HEK293 (cell line): ENCODE data around the gene PTPRF.

Experiments
- CTCF ChIA-PET: fragments of 350-600 bp; formaldehyde crosslinking; extraction: SDS; loops from one replicate; lab custom pipeline; 2021; ENCODE audit warnings: antibody characterized with exemption; lab: Yijun Ruan, JAX
- POLR2A ChIA-PET: fragments of 300-600 bp; formaldehyde crosslinking; extraction: SDS; loops from one replicate; lab custom pipeline; 2020; ENCODE audit warnings: antibody characterized with exemption, inconsistent platforms; lab: Yijun Ruan, JAX
- H3K27ac ChIP-seq: fragments of 200-500 bp; sonication (Bioruptor generic); 2 replicates; pipeline ENCODE4 v1.5.1; 2014; ENCODE audit warnings: low read depth, low read length, control low read depth, inconsistent platforms; ENCODE audit errors: extremely low read depth
- H3K36me3 ChIP-seq, 2 experiments: fragments of 200-500 bp in 1 of 2; sonication (Bioruptor generic) in 1 of 2; 1 replicate in 1 of 2; 2 replicates in 1 of 2; pipeline ENCODE4 v1.5.1; 2014 to 2017; ENCODE audit warnings: inconsistent platforms in 2 of 2, low read length in 2 of 2; ENCODE audit not compliant: control insufficient read depth in 2 of 2, insufficient read depth in 1 of 2
- H3K4me1 ChIP-seq: fragments of 200-500 bp; sonication (Bioruptor generic); 2 replicates; pipeline ENCODE4 v1.5.1; 2014; ENCODE audit warnings: mild to moderate bottlenecking, low read length, inconsistent platforms; ENCODE audit not compliant: control insufficient read depth, insufficient read depth
- H3K4me3 ChIP-seq: 2 replicates; pipeline ENCODE4 v1.5.1; 2011; ENCODE audit warnings: low read depth, mild to moderate bottlenecking, control low read depth, low read length, moderate library complexity
- H3K9me3 ChIP-seq: fragments of 200-500 bp; sonication (Bioruptor generic); 2 replicates; pipeline ENCODE4 v1.5.1; 2014; ENCODE audit warnings: low read depth, low read length, inconsistent platforms; ENCODE audit not compliant: control insufficient read depth, insufficient read depth
- ELK4 ChIP-seq: IDR thresholded peaks from 2 replicates; pipeline ENCODE4 v1.6.1; 2011; ENCODE audit warnings: mild to moderate bottlenecking, low read depth, low read length, borderline replicate concordance
- HIC1 ChIP-seq: fragments of 450-650 bp; formaldehyde crosslinking; IDR thresholded peaks from 2 replicates; pipeline ENCODE4 v1.5.1; 2016; ENCODE audit warnings: missing biosample characterization, missing genetic modification characterization
- HOXA7 ChIP-seq: sonication (generic); formaldehyde crosslinking; IDR thresholded peaks from 2 replicates; pipeline ENCODE4 v1.8.1; 2022; ENCODE audit warnings: missing genetic modification reagents, borderline replicate concordance
- RBAK ChIP-seq: fragments of 450-650 bp; formaldehyde crosslinking; IDR thresholded peaks from 2 replicates; pipeline ENCODE4 v1.5.1; 2016; ENCODE audit warnings: missing biosample characterization, missing genetic modification characterization
- ZNF121 ChIP-seq: fragments of 450-650 bp; formaldehyde crosslinking; IDR thresholded peaks from 2 replicates; pipeline ENCODE4 v1.5.1; 2016; ENCODE audit warnings: missing biosample characterization, missing genetic modification characterization
- ZNF16 ChIP-seq: fragments of 450-650 bp; formaldehyde crosslinking; IDR thresholded peaks from 2 replicates; pipeline ENCODE4 v1.5.1; 2016; ENCODE audit warnings: low read depth, missing biosample characterization, missing genetic modification characterization
- ZNF350 ChIP-seq: fragments of 450-650 bp; formaldehyde crosslinking; IDR thresholded peaks from 2 replicates; pipeline ENCODE4 v1.5.0; 2017; ENCODE audit warnings: missing biosample characterization, mild to moderate bottlenecking, missing genetic modification characterization
- ZNF473 ChIP-seq: fragments of 450-650 bp; formaldehyde crosslinking; IDR thresholded peaks from 2 replicates; pipeline ENCODE4 v1.5.1; 2017; ENCODE audit warnings: missing biosample characterization, missing genetic modification characterization
- ZNF513 ChIP-seq: fragments of 450-650 bp; IDR thresholded peaks from 2 replicates; pipeline ENCODE4 v1.5.1; 2018; ENCODE audit warnings: missing biosample characterization, missing genetic modification characterization
- ZNF530 ChIP-seq: fragments of 450-650 bp; formaldehyde crosslinking; IDR thresholded peaks from 2 replicates; pipeline ENCODE4 v1.5.1; 2016; ENCODE audit warnings: low read depth, missing biosample characterization, missing genetic modification characterization
- ZNF610 ChIP-seq: fragments of 450-650 bp; formaldehyde crosslinking; IDR thresholded peaks from 2 replicates; pipeline ENCODE4 v1.5.1; 2016; ENCODE audit warnings: missing biosample characterization, missing genetic modification characterization, borderline replicate concordance
- ZNF768 ChIP-seq: fragments of 450-650 bp; formaldehyde crosslinking; IDR thresholded peaks from 2 replicates; pipeline ENCODE4 v1.5.1; 2018; ENCODE audit warnings: missing biosample characterization, mild to moderate bottlenecking, missing genetic modification characterization
- TF ChIP-seq, protein P1 (sequence below): fragments of 450-650 bp; formaldehyde crosslinking; IDR thresholded peaks from 2 replicates; pipeline ENCODE4 v1.5.1; 2016; ENCODE audit warnings: missing biosample characterization, missing genetic modification characterization
- TF ChIP-seq, protein P2 (sequence below): fragments of 450-650 bp; formaldehyde crosslinking; IDR thresholded peaks from 2 replicates; pipeline ENCODE4 v1.5.1; 2016; ENCODE audit warnings: missing biosample characterization, missing genetic modification characterization
- TF ChIP-seq, protein P3 (sequence below): fragments of 450-650 bp; formaldehyde crosslinking; IDR thresholded peaks from 2 replicates; pipeline ENCODE4 v1.5.1; 2016; ENCODE audit warnings: missing biosample characterization, missing genetic modification characterization, borderline replicate concordance
- TF ChIP-seq, protein P4 (sequence below): fragments of 450-650 bp; formaldehyde crosslinking; IDR thresholded peaks from 2 replicates; pipeline ENCODE4 v1.5.1; 2016; ENCODE audit warnings: missing biosample characterization, missing genetic modification characterization
- TF ChIP-seq, protein P5 (sequence below): fragments of 450-650 bp; formaldehyde crosslinking; IDR thresholded peaks from 2 replicates; pipeline ENCODE4 v1.5.1; 2016; ENCODE audit warnings: missing biosample characterization, missing genetic modification characterization

PTPRF gene

GRCh38 chr1:43536864-43537358 lies 6.2 kb downstream of the PTPRF start:
- CTCF ChIA-PET, result no interaction called here
- H3K27ac ChIP-seq, result no peak overlapping the region
- H3K4me3 ChIP-seq, result no peak overlapping the region
- H3K36me3 ChIP-seq, result peaks cover 0 to 52% of the 10 kb centered on the region in 2 experiments; a peak in 1 of 3 replicates
- H3K4me1 ChIP-seq, result no peaks in the 10 kb centered on the region; the same call in 1 of the 2 replicates
- POLR2A ChIA-PET, result interaction anchor here (1.7 kb wide), 1 partner anchor 113 kb away, joined by 5 read pairs; the partner anchor contains the start of gene KDM4A
- no peaks in the 10 kb centered on the region for H3K9me3 ChIP-seq
- TF ChIP-seq RBAK (tag by site-specific recombination) (no peak), ZNF121 (no peak), ZNF768 (tag by site-specific recombination) (no peak), ZNF513 (no peak), ZNF16 (tag by site-specific recombination) (no peak), ZNF350 (no peak), ELK4 (no peak), ZNF473 (tag by site-specific recombination) (no peak), ZNF530 (tag by site-specific recombination) (no peak), ZNF610 (tag by site-specific recombination) (no peak), HIC1 (tag by site-specific recombination) (no peak), HOXA7 (CRISPR knock-in tag) (no peak)
- TF ChIP-seq, protein P1, sequence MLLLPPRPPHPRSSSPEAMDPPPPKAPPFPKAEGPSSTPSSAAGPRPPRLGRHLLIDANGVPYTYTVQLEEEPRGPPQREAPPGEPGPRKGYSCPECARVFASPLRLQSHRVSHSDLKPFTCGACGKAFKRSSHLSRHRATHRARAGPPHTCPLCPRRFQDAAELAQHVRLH, result no peak
- TF ChIP-seq, protein P2, sequence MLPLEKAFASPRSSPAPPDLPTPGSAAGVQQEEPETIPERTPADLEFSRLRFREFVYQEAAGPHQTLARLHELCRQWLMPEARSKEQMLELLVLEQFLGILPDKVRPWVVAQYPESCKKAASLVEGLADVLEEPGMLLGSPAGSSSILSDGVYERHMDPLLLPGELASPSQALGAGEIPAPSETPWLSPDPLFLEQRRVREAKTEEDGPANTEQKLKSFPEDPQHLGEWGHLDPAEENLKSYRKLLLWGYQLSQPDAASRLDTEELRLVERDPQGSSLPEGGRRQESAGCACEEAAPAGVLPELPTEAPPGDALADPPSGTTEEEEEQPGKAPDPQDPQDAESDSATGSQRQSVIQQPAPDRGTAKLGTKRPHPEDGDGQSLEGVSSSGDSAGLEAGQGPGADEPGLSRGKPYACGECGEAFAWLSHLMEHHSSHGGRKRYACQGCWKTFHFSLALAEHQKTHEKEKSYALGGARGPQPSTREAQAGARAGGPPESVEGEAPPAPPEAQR (tag by site-specific recombination), result no peak
- TF ChIP-seq, protein P3, sequence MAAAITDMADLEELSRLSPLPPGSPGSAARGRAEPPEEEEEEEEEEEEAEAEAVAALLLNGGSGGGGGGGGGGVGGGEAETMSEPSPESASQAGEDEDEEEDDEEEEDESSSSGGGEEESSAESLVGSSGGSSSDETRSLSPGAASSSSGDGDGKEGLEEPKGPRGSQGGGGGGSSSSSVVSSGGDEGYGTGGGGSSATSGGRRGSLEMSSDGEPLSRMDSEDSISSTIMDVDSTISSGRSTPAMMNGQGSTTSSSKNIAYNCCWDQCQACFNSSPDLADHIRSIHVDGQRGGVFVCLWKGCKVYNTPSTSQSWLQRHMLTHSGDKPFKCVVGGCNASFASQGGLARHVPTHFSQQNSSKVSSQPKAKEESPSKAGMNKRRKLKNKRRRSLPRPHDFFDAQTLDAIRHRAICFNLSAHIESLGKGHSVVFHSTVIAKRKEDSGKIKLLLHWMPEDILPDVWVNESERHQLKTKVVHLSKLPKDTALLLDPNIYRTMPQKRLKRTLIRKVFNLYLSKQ (tag by site-specific recombination), result no peak
- TF ChIP-seq, protein P4, sequence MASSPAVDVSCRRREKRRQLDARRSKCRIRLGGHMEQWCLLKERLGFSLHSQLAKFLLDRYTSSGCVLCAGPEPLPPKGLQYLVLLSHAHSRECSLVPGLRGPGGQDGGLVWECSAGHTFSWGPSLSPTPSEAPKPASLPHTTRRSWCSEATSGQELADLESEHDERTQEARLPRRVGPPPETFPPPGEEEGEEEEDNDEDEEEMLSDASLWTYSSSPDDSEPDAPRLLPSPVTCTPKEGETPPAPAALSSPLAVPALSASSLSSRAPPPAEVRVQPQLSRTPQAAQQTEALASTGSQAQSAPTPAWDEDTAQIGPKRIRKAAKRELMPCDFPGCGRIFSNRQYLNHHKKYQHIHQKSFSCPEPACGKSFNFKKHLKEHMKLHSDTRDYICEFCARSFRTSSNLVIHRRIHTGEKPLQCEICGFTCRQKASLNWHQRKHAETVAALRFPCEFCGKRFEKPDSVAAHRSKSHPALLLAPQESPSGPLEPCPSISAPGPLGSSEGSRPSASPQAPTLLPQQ (tag by site-specific recombination), result no peak
- TF ChIP-seq, protein P5, sequence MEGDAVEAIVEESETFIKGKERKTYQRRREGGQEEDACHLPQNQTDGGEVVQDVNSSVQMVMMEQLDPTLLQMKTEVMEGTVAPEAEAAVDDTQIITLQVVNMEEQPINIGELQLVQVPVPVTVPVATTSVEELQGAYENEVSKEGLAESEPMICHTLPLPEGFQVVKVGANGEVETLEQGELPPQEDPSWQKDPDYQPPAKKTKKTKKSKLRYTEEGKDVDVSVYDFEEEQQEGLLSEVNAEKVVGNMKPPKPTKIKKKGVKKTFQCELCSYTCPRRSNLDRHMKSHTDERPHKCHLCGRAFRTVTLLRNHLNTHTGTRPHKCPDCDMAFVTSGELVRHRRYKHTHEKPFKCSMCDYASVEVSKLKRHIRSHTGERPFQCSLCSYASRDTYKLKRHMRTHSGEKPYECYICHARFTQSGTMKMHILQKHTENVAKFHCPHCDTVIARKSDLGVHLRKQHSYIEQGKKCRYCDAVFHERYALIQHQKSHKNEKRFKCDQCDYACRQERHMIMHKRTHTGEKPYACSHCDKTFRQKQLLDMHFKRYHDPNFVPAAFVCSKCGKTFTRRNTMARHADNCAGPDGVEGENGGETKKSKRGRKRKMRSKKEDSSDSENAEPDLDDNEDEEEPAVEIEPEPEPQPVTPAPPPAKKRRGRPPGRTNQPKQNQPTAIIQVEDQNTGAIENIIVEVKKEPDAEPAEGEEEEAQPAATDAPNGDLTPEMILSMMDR (tag by site-specific recombination), result no peak
